Activated CD4-positive, alpha-beta T cell treated with anti-CD3 and anti-CD28 coated beads, Interleukin-2, Interleukin-6, amounts not matched to agents 100 ng/mL and 50 ng/mL, durations not matched to agents 16 hours and 8 hours (primary cell): ENCODE measurements around the gene OR4N2.
"Not testable (repeated sequence)": the region's sequence is repeated elsewhere in the genome, so short reads cannot be mapped to it uniquely, and the experiment has no call there.

Source experiments
- DNase-seq: peaks from one replicate; pipeline ENCODE4 v3.0.0-alpha.2; 2020

OR4N2 gene

GRCh38 chr14:19803470-19803869 is at the start of gene OR4N2:
Gene OR4N2, plus strand, starts transcription at chr14:19803770. Its CDS starts 23,679 bp downstream, at chr14:19827449.
- not testable (repeated sequence) for DNase-seq

- DNase-seq = no peak
These were observed 49.4 kb upstream of the OR4N2 start for GRCh38 chr14:19754172-19754571.

GRCh38 chr14:19771491-19771890 is 32.1 kb upstream of the OR4N2 start:
- DNase-seq = not testable (repeated sequence)

GRCh38 chr14:19771895-19772430 is 31.6 kb upstream of the OR4N2 start:
- DNase-seq = no peak

GRCh38 chr14:19772454-19772853 is 31.1 kb upstream of the OR4N2 start:
- DNase-seq = not testable (repeated sequence)

- DNase-seq = not testable (repeated sequence)
These were observed 30.4 kb upstream of the OR4N2 start, which contains the start of gene OR4M1 for GRCh38 chr14:19773204-19773603. Gene OR4M1, plus strand, starts transcription at chr14:19773504. Its CDS starts 6,819 bp downstream, at chr14:19780323.

- no peak for DNase-seq
These were observed 28.0 kb upstream of the OR4N2 start for GRCh38 chr14:19775587-19775986.

- not testable (repeated sequence) for DNase-seq
These were observed 17.7 kb upstream of the OR4N2 start for GRCh38 chr14:19785848-19786247.

- DNase-seq = not testable (repeated sequence)
These were observed 16.3 kb upstream of the OR4N2 start for GRCh38 chr14:19787318-19787717.

GRCh38 chr14:19788150-19788549 is 15.4 kb upstream of the OR4N2 start:
- not testable (repeated sequence) for DNase-seq

GRCh38 chr14:19796520-19797108 is 7.0 kb upstream of the OR4N2 start:
- DNase-seq = not testable (repeated sequence)

- no peak for DNase-seq
These were observed 3.7 kb upstream of the OR4N2 start for GRCh38 chr14:19799880-19800279.

GRCh38 chr14:19800282-19801117 is 3.1 kb upstream of the OR4N2 start:
- no peak for DNase-seq

GRCh38 chr14:19801118-19801464 is 2.5 kb upstream of the OR4N2 start:
- no peak for DNase-seq

GRCh38 chr14:19813171-19813920 is 9.8 kb downstream of the OR4N2 start:
- not testable (repeated sequence) for DNase-seq

GRCh38 chr14:19819879-19820278 is 16.3 kb downstream of the OR4N2 start:
- not testable (repeated sequence) for DNase-seq

- DNase-seq = not testable (repeated sequence)
These were observed 17.4 kb downstream of the OR4N2 start for GRCh38 chr14:19821016-19821415.

- DNase-seq = no peak
These were observed 19.6 kb downstream of the OR4N2 start for GRCh38 chr14:19823178-19823577.

- DNase-seq = no peak
These were observed 20.2 kb downstream of the OR4N2 start for GRCh38 chr14:19823765-19824164.

GRCh38 chr14:19827626-19828244 is 24.2 kb downstream of the OR4N2 start:
- DNase-seq = not testable (repeated sequence)

- DNase-seq = no peak
These were observed 24.7 kb downstream of the OR4N2 start for GRCh38 chr14:19828314-19828713.

- not testable (repeated sequence) for DNase-seq
These were observed 30.8 kb downstream of the OR4N2 start for GRCh38 chr14:19834203-19834848.
